Parathyroid adenoma (tissue), 2 donors: ENCODE results near the gene MPP2.

Source experiments
- H2AFZ ChIP-seq: fragments of 300-600 bp; sonication (generic); one replicate; pipeline ENCODE4 v1.7.0; 2017; ENCODE audit warnings: antibody characterized with exemption, mild to moderate bottlenecking
- H3K27ac ChIP-seq: fragments of 300-600 bp; sonication (generic); one replicate; pipeline ENCODE4 v1.7.0; 2017
- H3K27me3 ChIP-seq: fragments of 300-600 bp; sonication (generic); one replicate; pipeline ENCODE4 v1.7.0; 2017; ENCODE audit warnings: low read length; ENCODE audit not compliant: control insufficient read depth, insufficient read depth
- H3K36me3 ChIP-seq: fragments of 300-600 bp; sonication (generic); one replicate; pipeline ENCODE4 v1.7.0; 2017; ENCODE audit warnings: low read length; ENCODE audit not compliant: control insufficient read depth, insufficient read depth
- H3K4me1 ChIP-seq: fragments of 300-600 bp; sonication (generic); one replicate; pipeline ENCODE4 v1.7.0; 2017; ENCODE audit warnings: control low read depth
- H3K4me2 ChIP-seq: fragments of 300-600 bp; sonication (generic); one replicate; pipeline ENCODE4 v1.7.0; 2017; ENCODE audit warnings: low read length
- H3K4me3 ChIP-seq: fragments of 300-600 bp; sonication (generic); one replicate; pipeline ENCODE4 v1.7.0; 2017; ENCODE audit warnings: low read depth, low read length
- H3K79me2 ChIP-seq: fragments of 300-600 bp; sonication (generic); one replicate; pipeline ENCODE4 v1.7.0; 2017; ENCODE audit warnings: control low read depth
- H3K9ac ChIP-seq: fragments of 300-600 bp; sonication (generic); one replicate; pipeline ENCODE4 v1.7.0; 2017; ENCODE audit warnings: mild to moderate bottlenecking
- H3K9me3 ChIP-seq: fragments of 300-600 bp; sonication (generic); one replicate; pipeline ENCODE4 v1.7.0; 2017; ENCODE audit warnings: low read length; ENCODE audit not compliant: control insufficient read depth
- TF ChIP-seq, protein P1 (sequence below): fragments of 300-600 bp; sonication (generic); IDR thresholded peaks from one replicate; pipeline ENCODE4 v1.7.0; 2017; ENCODE audit warnings: antibody characterized with exemption, mild to moderate bottlenecking
- donor health status: primary hyperparathyroidism.

The MPP2 gene

DNA sequence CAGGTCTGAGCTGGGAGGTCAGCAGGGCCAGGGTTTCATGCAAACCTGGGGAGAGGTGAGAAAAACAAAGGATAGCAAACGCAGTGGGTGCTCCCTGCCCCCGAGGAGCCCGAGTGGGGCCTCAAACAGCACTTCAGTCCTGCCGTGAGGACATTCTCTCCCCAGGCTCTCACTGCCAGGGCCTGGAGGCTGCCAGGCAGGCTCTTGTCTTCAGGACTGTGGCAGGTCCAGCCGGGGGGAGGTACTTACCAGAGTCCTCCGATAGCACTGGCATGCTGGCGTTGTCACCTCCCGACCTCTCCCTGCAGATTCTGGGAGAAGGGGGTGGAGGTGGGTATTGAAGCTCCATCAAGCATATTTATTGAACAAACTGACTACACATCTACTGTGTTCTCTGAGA lies 75.7 kb downstream of the MPP2 start:
- TF ChIP-seq, protein P1, sequence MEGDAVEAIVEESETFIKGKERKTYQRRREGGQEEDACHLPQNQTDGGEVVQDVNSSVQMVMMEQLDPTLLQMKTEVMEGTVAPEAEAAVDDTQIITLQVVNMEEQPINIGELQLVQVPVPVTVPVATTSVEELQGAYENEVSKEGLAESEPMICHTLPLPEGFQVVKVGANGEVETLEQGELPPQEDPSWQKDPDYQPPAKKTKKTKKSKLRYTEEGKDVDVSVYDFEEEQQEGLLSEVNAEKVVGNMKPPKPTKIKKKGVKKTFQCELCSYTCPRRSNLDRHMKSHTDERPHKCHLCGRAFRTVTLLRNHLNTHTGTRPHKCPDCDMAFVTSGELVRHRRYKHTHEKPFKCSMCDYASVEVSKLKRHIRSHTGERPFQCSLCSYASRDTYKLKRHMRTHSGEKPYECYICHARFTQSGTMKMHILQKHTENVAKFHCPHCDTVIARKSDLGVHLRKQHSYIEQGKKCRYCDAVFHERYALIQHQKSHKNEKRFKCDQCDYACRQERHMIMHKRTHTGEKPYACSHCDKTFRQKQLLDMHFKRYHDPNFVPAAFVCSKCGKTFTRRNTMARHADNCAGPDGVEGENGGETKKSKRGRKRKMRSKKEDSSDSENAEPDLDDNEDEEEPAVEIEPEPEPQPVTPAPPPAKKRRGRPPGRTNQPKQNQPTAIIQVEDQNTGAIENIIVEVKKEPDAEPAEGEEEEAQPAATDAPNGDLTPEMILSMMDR = no peak
- Histone ChIP-seq H3K36me3 (no peaks in the 10 kb centered on the region), H3K9ac (no peak overlapping the region), H3K4me2 (no peak overlapping the region), H3K9me3 (no peaks in the 10 kb centered on the region), H3K4me1 (peaks cover 7% of the 10 kb centered on the region), H3K27ac (no peak overlapping the region), H3K27me3 (no peaks in the 10 kb centered on the region), H2AFZ (no peak overlapping the region), H3K4me3 (no peak overlapping the region), H3K79me2 (no peaks in the 10 kb centered on the region)

DNA sequence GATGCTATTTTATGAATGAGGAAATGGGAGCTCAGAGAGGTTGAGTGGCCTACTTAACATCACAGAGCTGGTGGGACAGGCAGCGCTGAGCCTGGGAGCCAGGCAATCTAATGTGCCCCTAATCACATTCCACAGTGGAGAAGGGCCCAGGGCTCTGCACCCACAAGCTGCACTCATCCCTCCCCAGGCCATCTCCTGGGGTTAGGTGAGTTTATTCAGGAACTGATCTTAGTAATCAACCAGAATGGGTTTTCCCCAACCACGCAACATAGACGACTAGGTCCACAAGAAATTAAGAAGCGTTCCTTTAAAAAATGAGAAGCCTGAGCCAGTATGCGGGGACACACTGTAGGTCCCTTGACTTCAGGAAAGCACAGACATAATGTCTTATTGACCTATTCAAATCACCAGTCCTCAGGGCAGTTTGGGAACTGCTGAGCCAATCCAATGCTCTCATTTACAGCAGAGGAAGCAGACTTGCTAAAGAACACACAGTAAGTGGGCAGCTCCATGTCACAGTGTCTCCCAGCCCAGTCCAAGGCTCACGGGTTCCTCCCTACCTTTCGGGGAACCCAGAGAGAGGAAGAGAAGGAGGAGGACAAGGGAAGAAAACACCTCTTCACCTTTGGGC lies 76.7 kb downstream of the MPP2 start:
- H3K27ac ChIP-seq = no peak overlapping the region
- TF ChIP-seq, protein P1 = no peak

DNA sequence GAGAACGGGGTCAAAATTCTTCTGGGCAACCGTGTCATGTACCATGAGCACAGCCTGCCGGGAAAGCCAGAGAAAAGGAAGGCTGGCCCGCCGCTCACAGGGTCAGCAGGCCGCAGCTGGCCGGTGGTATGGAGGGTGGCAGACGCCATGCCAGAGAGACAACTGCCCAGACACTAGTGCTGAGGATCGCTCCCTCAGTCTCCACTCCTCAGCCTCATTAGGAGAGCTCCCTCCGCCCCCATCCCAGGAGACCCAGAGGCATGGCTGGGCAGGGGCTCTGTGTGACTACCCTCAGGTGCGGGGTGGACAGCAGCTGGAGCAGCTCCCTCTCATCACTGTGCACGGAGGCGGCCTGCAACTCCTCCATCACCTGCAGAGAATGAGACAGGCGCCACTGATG lies 77.6 kb downstream of the MPP2 start:
- H3K27ac ChIP-seq = no peak overlapping the region
- H3K36me3 ChIP-seq = no peaks in the 10 kb centered on the region
- no peak overlapping the region for H3K4me2 ChIP-seq
- H3K27me3 ChIP-seq = no peaks in the 10 kb centered on the region
- peaks cover 7% of the 10 kb centered on the region for H3K4me1 ChIP-seq
- no peak overlapping the region for H3K4me3 ChIP-seq
- H3K9ac ChIP-seq = no peak overlapping the region
- no peak overlapping the region for H2AFZ ChIP-seq
- no peaks in the 10 kb centered on the region for H3K9me3 ChIP-seq
- H3K79me2 ChIP-seq = no peaks in the 10 kb centered on the region
- TF ChIP-seq, protein P1 = no peak

More for the DNA sequence above, 76.7 kb downstream of the MPP2 start:
- H3K79me2 ChIP-seq = no peaks in the 10 kb centered on the region
- H3K27me3 ChIP-seq = no peaks in the 10 kb centered on the region
- no peak overlapping the region for H3K4me2 ChIP-seq
- no peak overlapping the region for H3K4me3 ChIP-seq
- H3K9ac ChIP-seq = no peak overlapping the region
- H3K9me3 ChIP-seq = no peaks in the 10 kb centered on the region
- H3K36me3 ChIP-seq = no peaks in the 10 kb centered on the region
- H2AFZ ChIP-seq = no peak overlapping the region
- peaks cover 7% of the 10 kb centered on the region for H3K4me1 ChIP-seq

DNA sequence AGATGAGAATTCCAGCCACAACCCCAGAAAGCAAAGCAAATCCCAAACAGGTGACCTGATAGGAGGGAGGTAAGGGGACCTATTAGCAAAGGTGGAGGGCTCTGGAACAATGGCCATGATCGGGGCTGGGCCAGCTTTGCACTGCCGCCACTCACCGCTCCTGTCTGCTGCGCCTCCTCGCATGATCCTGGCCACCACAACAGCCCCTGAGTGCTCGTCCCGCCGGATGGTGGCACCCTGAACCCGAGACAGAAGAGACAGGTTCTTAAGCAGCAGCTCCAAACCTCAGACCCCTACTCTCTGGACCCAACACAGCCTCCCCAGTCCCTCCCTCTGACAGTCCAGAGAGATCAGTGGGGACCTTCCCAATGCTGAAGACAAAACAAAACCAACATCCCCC lies 79.7 kb downstream of the MPP2 start:
- no peaks in the 10 kb centered on the region for H3K4me1 ChIP-seq
- H3K79me2 ChIP-seq = no peaks in the 10 kb centered on the region
- no peak overlapping the region for H3K9ac ChIP-seq
- no peaks in the 10 kb centered on the region for H3K27me3 ChIP-seq
- H2AFZ ChIP-seq = no peak overlapping the region
- no peak overlapping the region for H3K4me2 ChIP-seq
- no peaks in the 10 kb centered on the region for H3K36me3 ChIP-seq
- no peak overlapping the region for H3K27ac ChIP-seq
- H3K9me3 ChIP-seq = no peaks in the 10 kb centered on the region
- no peak overlapping the region for H3K4me3 ChIP-seq
- TF ChIP-seq, protein P1 = no peak

DNA sequence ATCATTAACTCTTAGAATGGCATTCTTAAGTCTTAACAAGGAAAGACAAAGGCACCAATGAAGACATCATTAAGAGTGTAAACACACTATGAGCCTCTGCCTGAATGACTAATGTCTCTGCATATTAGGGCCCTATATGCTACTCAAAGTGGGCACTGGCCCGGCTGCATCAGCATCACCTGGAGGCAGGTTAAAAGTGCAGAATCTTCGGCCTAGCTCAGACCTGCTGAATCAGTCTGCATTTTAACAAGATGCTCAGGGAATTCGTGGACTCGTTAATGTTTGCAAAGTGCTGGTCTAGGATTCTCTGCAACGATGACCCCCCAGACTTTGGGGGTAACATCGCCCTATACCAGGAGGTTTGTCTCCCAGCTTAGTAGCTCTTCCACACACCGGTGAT lies 81.1 kb downstream of the MPP2 start:
- H2AFZ ChIP-seq = no peak overlapping the region
- H3K27me3 ChIP-seq = no peaks in the 10 kb centered on the region
- no peaks in the 10 kb centered on the region for H3K9me3 ChIP-seq
- no peaks in the 10 kb centered on the region for H3K4me1 ChIP-seq
- H3K4me3 ChIP-seq = no peak overlapping the region
- H3K4me2 ChIP-seq = no peak overlapping the region
- TF ChIP-seq, protein P1 = no peak
- no peak overlapping the region for H3K9ac ChIP-seq
- H3K79me2 ChIP-seq = no peaks in the 10 kb centered on the region
- H3K36me3 ChIP-seq = no peaks in the 10 kb centered on the region
- H3K27ac ChIP-seq = no peak overlapping the region
